ENCODE measurements around the gene TMEM41B. TPM values are rescaled to one million over a fixed set of nuclear protein-coding genes. Genes with fewer than 3 reads are reported as not detected.
A peak's percentile ranks its signal among the peaks of the same experiment; 100 is the strongest.

The TMEM41B gene
- polyA plus RNA-seq, 12 donors: 13.3 to 58.9 (median 18.6) TPM; not detected in 1

- DNase-seq: peak; percentile 29
Measured at GRCh38 chr11:9313648-9314290, 624 bp downstream of the TMEM41B start.

DNA sequence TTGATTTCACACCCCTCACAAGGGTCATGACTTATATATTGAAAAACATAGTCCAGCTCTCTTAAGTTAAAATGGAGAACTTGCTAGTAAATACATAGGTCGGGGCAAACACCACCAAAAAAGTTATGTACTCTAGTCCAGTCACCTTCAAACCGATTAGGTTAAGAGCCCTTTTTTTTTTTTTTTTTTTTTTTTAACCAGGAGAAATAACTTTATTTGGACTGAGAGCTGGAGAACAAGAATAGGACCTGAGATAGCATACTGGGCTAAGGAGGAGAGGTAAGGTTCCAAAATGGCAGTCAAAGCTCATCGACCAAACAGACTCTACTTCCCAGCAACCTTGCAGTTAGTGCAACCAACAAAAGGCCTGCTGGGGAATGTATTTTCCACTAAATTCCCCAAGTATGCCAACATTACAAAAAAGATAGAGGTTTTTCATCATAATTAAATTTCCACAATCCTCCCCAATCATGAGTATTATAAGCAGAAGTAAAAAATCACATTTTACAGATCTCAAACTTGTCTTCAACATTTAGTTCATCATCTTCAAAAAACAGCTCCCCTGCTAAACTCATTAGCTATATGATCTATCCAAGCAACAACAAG, 3.8 kb downstream of the TMEM41B start:
- no peak for DNase-seq

DNA sequence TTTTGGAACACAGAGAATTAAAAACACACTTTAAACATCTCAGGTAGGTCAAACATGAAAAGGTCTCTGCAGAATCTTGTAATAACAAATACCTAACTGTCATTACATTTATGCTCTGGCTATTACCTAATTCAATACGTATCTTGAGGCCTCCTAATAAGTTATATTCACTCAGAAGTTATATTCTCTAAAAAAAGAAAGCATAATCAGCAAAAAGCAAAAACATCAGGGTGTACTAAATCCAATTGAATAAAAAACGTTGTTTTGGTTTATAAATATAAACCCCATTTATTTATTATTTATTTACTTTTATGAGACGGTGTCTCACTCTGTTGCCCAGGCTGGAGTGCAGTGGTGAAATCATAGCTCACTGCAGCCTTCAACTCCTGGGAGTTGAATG, 10.2 kb downstream of the TMEM41B start:
- DNase-seq: no peak

- DNase-seq: no peak
Measured at GRCh38 chr11:9302448-9302847, 11.9 kb downstream of the TMEM41B start.

DNA sequence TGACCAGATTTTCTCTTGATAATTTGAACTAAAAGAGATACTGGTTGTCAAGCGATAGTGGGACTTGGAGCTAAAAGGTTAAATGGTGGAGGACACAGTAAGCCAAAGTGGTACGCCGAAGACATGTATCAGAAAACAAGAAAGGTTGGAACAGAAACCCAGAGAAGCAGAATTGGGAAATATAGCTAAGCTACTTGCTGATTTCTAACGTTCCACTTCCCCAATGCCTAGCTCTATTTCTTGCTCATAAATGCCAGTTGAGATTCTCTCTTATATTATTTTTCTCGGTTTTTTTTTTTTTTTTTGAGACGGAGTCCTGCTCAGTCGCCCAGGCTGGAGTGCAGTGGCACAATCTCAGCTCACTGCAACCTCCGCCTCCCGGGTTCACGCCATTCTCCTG, 12.7 kb downstream of the TMEM41B start:
- no peak for DNase-seq

DNA sequence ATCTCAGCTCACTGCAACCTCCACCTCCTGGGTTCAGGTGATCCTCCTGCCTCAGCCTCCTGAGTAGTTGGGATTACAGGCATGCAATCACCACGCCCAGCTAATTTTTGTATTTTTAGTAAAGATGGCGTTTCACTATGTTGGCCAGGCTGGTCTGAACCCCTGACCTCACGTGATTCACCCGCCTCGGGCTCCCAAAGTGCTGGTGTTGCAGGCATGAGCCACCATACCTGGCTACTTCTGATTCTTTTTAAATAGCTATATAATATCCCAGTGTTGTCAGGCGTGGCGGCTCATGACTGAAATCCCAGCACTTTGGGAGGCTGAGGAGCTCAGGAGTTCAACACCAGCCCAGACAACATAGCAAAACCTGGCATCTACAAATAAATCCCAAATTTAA, 20.7 kb downstream of the TMEM41B start:
- no peak for DNase-seq

GRCh38 chr11:9285850-9286587, 28.4 kb downstream of the TMEM41B start:
- no peak for DNase-seq

GRCh38 chr11:9280655-9281301, 33.6 kb downstream of the TMEM41B start:
- DNase-seq: no peak

DNA sequence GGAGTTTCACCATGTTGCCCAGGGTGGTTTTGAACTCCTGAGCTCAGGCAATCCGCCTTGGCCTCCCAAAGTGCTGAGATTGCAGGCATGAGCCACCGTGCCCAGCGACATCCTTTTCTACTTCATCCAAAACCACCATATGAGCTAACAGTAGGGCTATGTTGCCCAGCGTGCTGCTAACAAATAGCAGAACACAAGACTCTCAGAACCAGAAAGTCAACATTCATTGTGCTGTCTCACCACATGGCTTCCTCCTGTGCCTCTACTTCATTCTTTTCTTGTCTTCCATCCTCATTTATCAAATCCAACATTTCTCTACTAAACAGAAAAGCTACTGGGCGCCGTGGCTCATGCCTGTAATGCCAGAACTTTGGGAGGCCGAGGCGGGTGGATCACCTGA, 37.2 kb downstream of the TMEM41B start:
- no peak for DNase-seq

DNA sequence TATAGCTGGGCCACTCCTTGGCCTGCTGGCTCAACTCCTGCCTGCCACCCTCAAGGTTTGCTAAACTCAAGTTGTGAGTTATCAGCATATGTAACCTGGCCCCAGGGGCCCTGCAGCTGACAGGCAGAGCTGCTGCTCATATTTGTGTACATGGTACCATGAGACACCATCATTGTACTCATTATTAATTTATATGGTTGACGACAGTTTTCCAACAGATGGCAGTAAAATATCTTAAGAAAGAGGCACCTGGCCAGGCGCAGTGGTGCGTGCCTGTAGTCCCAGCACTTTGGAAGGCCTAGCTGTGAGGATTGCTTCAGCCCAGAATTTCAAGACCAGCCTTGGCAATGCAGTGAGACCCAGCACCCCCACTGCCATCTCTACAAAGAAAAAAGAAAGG, 37.8 kb downstream of the TMEM41B start:
- DNase-seq: no peak

DNA sequence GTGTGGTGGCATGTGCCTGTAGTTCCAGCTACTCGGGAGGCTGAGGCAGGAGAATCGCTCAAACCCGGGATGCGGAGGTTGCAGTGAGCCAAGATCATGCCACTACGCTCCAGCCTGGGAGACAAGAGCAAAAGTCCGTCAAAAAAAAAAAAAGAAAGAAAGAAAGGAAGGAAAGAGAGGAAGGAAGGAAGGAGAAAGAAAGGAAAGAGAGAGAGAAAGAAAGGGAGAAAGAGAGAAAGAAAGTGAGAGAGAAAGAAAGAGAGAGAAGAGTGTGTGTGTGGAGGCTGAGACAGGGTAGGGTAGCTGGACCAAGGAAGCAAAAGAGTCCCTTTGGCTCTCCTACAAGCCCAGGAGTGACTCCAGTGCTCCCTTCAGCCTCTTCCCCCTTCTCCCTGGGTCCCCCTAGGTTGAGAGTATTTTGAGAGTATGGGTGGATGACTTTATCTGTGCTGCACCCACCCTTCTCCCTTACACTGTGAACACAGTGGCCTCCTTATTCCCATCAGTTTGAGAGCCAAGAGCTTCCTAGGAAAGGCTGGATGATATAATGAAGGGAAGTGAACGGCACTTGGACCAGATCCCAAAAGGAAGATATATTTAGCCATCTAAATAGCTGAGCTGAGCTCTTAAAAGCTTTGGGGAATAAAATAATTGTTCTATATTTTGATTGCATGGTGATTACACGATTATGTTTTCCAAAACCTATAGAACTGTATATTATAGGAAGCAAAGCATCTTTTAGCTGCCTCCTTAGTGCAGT, 39.7 kb downstream of the TMEM41B start:
- peak; percentile 64 for DNase-seq

DNA sequence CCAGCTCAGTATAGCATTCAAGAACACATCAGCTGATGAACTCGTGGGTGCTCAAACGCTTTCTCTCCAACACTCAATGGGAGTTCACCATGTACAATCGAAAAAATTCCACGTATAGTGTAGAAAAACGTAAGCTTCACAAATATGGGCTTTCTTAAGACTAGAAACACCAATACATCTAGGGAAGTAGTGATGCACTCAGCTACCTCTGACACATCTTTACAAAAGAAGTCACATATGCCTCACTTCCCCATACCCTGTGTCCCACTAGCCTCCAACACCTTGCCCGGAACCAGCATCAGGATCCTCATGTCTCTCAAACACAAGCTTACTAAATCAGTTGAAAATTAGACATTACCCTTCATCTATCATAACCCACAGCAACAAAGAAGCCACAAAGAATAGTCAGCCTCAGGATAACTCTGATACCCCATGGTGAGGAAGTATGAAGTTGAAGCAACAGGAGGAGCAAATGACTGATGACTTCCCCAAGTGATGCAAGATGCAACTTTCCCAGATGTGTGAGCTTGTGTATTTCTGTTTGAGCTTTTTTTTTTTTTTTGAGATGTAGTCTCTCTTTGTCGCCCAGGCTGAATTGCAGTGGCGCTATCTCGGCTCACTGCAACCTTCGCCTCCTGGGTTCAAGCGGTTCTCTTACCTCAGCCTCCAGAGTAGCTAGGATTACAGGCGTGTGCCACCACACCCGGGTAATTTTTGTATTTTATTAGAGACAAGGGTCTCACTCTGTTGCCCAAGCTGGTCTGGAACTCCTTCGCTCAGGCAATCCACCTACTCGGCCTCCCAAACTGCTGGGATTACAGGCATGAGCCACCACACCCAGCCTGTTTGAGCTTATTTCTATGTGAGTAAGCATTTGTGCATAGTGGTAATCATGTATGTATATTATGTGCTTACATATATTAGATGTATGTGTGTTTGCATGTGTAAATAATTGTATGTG, 40.7 kb downstream of the TMEM41B start:
- no peak for DNase-seq

DNA sequence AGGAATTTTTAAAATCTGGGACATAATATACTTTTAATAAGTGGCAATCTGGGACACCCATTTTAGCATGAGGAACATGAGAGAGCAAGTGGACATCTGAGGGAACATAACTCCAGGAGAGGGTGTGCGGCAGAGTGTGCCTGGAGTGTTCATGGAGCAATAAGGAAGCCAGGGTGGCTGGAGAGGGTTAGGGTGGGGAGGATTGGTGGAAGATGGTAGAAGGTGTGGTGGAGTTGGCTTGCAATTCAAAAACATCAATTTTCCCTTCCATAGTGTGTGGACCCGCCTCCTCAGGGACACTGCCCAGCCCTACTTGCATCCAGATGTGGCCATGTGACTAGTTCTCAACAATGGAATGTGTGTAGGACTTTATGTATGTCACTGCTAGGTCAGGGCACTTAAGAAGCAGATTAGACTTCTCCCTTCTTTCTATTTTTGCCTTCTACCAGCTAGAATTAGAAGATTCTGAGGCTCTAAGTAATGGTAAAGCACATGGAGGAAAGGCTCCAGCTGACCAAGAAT, 44.8 kb downstream of the TMEM41B start:
- no peak for DNase-seq

DNA sequence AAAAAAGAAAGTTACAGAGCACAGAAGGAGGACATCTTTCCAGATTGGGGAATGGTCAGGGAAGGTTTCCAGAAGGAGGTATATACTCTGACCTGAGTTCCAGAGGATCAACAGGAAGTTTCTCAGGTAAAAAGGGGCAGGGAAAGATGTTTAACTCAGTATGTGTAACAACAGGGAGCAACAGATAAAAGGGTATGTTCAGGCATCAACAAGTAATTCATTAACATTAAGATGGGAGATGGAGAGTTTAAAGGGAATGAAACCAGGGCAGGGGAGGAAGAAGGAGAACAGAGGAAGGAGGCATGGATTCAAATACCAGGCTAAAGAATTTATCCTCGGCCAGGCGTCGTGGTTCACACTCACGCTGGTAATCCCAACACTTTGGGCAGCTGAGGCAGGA, 46.7 kb downstream of the TMEM41B start:
- DNase-seq: no peak

DNA sequence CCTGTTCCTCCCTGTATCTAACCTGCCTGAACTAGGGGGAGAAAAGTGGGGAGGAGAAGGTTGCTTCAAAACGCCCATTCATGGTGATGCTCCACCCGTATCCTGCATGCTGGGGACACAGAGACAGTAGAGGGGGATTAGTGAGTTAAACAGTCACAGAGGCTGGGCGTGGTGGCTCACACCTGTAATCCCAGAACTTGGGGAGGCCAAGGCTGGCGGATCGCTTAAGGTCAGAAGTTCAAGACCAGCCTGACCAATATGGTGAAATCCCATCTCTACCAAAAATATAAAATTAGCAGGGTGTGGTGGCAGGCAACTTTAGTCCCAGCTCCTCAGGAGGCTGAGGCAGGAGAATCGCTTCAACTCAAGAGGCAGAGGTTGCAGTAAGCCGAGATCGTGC, 47.5 kb downstream of the TMEM41B start:
- no peak for DNase-seq

GRCh38 chr11:9266132-9266736, 48.2 kb downstream of the TMEM41B start:
- no peak for DNase-seq

GRCh38 chr11:9265211-9266131, 48.9 kb downstream of the TMEM41B start, which contains the start of gene DENND5A:
Gene DENND5A, minus strand, starts transcription at chr11:9265350. Its CDS starts 281 bp downstream, at chr11:9265069.
- peak; percentile 92 for DNase-seq

GRCh38 chr11:9264316-9265210, 49.8 kb downstream of the TMEM41B start:
- DNase-seq: peak; percentile 82
